HepG2 (cell line): ENCODE data around the gene NMRAL1. TPM values are rescaled to one million over a fixed set of nuclear protein-coding genes. Genes with fewer than 3 reads are reported as not detected.

Source experiments
- ATF7 ChIP-seq, 2 experiments: fragments of 450-650 bp in 1 of 2; sonication (generic) in 1 of 2; formaldehyde crosslinking in 1 of 2; IDR thresholded peaks; 2 replicates each; pipeline versions ENCODE4 v1.4.0 to v1.6.1; 2016 to 2020; ENCODE audit warnings: antibody characterized with exemption in 1 of 2, mild to moderate bottlenecking in 1 of 2, missing genetic modification reagents in 1 of 2
- CBX1 ChIP-seq: IDR thresholded peaks from one replicate; pipeline ENCODE4 v1.6.1; 2016; ENCODE audit warnings: antibody characterized with exemption, low read depth
- CEBPG ChIP-seq: IDR thresholded peaks from 2 replicates; pipeline ENCODE4 v1.6.1; 2016
- ESRRA ChIP-seq: sonication (generic); formaldehyde crosslinking; IDR thresholded peaks from 2 replicates; pipeline ENCODE4 v1.5.1; 2020; ENCODE audit warnings: mild to moderate bottlenecking, low read depth, missing genetic modification reagents
- GATAD2A ChIP-seq: IDR thresholded peaks from 2 replicates; pipeline ENCODE4 v1.6.1; 2016
- MIER3 ChIP-seq: IDR thresholded peaks from 2 replicates; pipeline ENCODE4 v1.6.1; 2016; ENCODE audit warnings: missing compliant biosample characterization, borderline replicate concordance
- MIXL1 ChIP-seq: IDR thresholded peaks from 2 replicates; pipeline ENCODE4 v1.6.1; 2016
- NFRKB ChIP-seq: fragments of 450-650 bp; IDR thresholded peaks from 2 replicates; pipeline ENCODE4 v1.6.1; 2017
- PAX8 ChIP-seq: sonication (generic); formaldehyde crosslinking; IDR thresholded peaks from 2 replicates; pipeline ENCODE4 v1.8.0; 2022; ENCODE audit warnings: mild to moderate bottlenecking, missing genetic modification reagents, borderline replicate concordance
- RBM22 ChIP-seq: fragments of 200-400 bp; formaldehyde crosslinking; optimal IDR thresholded peaks from 2 replicates; pipeline ENCODE3; 2017; ENCODE audit warnings: mild to moderate bottlenecking, low read length, moderate library complexity
- RXRB ChIP-seq: IDR thresholded peaks from 2 replicates; pipeline ENCODE4 v1.6.1; 2016; ENCODE audit warnings: borderline replicate concordance, missing genetic modification reagents, missing compliant biosample characterization
- SIX4 ChIP-seq: sonication (generic); formaldehyde crosslinking; IDR thresholded peaks from 2 replicates; pipeline ENCODE4 v1.4.0; 2020; ENCODE audit warnings: missing genetic modification reagents
- SP5 ChIP-seq: IDR thresholded peaks from 2 replicates; pipeline ENCODE4 v1.6.1; 2016; ENCODE audit warnings: low read depth, borderline replicate concordance
- SPEN ChIP-seq: sonication (generic); formaldehyde crosslinking; IDR thresholded peaks from 2 replicates; pipeline ENCODE4 v1.5.1; 2020; ENCODE audit warnings: low read depth, mild to moderate bottlenecking, missing genetic modification reagents
- TBX2 ChIP-seq: sonication (generic); formaldehyde crosslinking; IDR thresholded peaks from 2 replicates; pipeline ENCODE4 v1.5.0; 2020; ENCODE audit warnings: missing genetic modification reagents, mild to moderate bottlenecking, borderline replicate concordance
- ZBTB3 ChIP-seq: sonication (generic); formaldehyde crosslinking; IDR thresholded peaks from 2 replicates; pipeline ENCODE4 v1.4.0; 2020; ENCODE audit warnings: low read depth, mild to moderate bottlenecking, moderate library complexity, missing genetic modification reagents, borderline replicate concordance
- ZFP1 ChIP-seq: IDR thresholded peaks from 2 replicates; pipeline ENCODE4 v1.6.1; 2016
- ZIK1 ChIP-seq: sonication (generic); formaldehyde crosslinking; IDR thresholded peaks from 2 replicates; pipeline ENCODE4 v1.5.0; 2020; ENCODE audit warnings: mild to moderate bottlenecking, low read depth, missing genetic modification reagents, borderline replicate concordance
- ZMYM4 ChIP-seq: sonication (generic); formaldehyde crosslinking; IDR thresholded peaks from 2 replicates; pipeline ENCODE4 v1.8.1; 2023; ENCODE audit warnings: mild to moderate bottlenecking, missing genetic modification reagents
- ZNF101 ChIP-seq: sonication (generic); formaldehyde crosslinking; IDR thresholded peaks from 2 replicates; pipeline ENCODE4 v1.4.0; 2020; ENCODE audit warnings: mild to moderate bottlenecking, low read depth, missing genetic modification reagents, borderline replicate concordance
- ZNF333 ChIP-seq: sonication (generic); formaldehyde crosslinking; IDR thresholded peaks from 2 replicates; pipeline ENCODE4 v1.4.0; 2020; ENCODE audit warnings: mild to moderate bottlenecking, missing genetic modification reagents, borderline replicate concordance
- ZNF382 ChIP-seq: sonication (generic); formaldehyde crosslinking; IDR thresholded peaks from 2 replicates; pipeline ENCODE4 v1.5.0; 2020; ENCODE audit warnings: missing genetic modification reagents, mild to moderate bottlenecking, borderline replicate concordance
- ZNF530 ChIP-seq: sonication (generic); formaldehyde crosslinking; IDR thresholded peaks from 2 replicates; pipeline ENCODE4 v1.5.0; 2020; ENCODE audit warnings: low read depth, mild to moderate bottlenecking, missing genetic modification reagents
- ZNF547 ChIP-seq: sonication (generic); formaldehyde crosslinking; IDR thresholded peaks from 2 replicates; pipeline ENCODE4 v1.5.1; 2020; ENCODE audit warnings: mild to moderate bottlenecking, missing genetic modification reagents
- ZNF564 ChIP-seq: sonication (generic); formaldehyde crosslinking; IDR thresholded peaks from 2 replicates; pipeline ENCODE4 v1.8.1; 2023; ENCODE audit warnings: mild to moderate bottlenecking, missing genetic modification reagents
- ZNF737 ChIP-seq: sonication (generic); formaldehyde crosslinking; IDR thresholded peaks from 2 replicates; pipeline ENCODE4 v1.5.0; 2020; ENCODE audit warnings: missing genetic modification reagents, mild to moderate bottlenecking, borderline replicate concordance
- ZNF788 ChIP-seq: sonication (generic); formaldehyde crosslinking; IDR thresholded peaks from 2 replicates; pipeline ENCODE4 v1.5.0; 2020; ENCODE audit warnings: mild to moderate bottlenecking, missing genetic modification reagents, borderline replicate concordance
- polyA plus RNA-seq, 8 experiments: library from polyadenylated mRNA; depleted of rRNA in 3 of 8; stranded (reverse) in 7 of 8; unstranded in 1 of 8; fragments of >200 nt; fragmentation: Illumina TruSeq in 4 of 8; extraction: Trizol in 4 of 8; gene quantifications; 2 replicates each; pipeline versions ENCODE4 v1.2.1 to v1.2.3, GENCODE V29; 2011 to 2016; ENCODE audit warnings: low read depth in 4 of 8, missing spikeins in 1 of 8, mixed read lengths in 1 of 8; ENCODE audit not compliant: insufficient read depth in 1 of 8
- total RNA-seq, 5 experiments: library from RNA; depleted of rRNA; stranded (reverse); fragments of >200 nt; fragmentation: Illumina TruSeq; extraction: Trizol; gene quantifications; 2 replicates each; pipeline ENCODE4 v1.2.3, GENCODE V29; 2016; ENCODE audit warnings: low read depth in 1 of 5
- TF ChIP-seq, protein P1 (sequence below): sonication (generic); formaldehyde crosslinking; IDR thresholded peaks from 2 replicates; pipeline ENCODE4 v1.5.0; 2020; ENCODE audit warnings: mild to moderate bottlenecking, missing genetic modification reagents
- TF ChIP-seq, protein P2 (sequence below): sonication (generic); formaldehyde crosslinking; IDR thresholded peaks from 2 replicates; pipeline ENCODE4 v1.5.0; 2020; ENCODE audit warnings: missing genetic modification reagents

The NMRAL1 gene
- total and polyA plus RNA-seq, 2 of the 13 experiments (the other 11 are each of a cell fraction or from before 2014, with no cell fraction given), result 30.8 to 33.1 TPM

- TF ChIP-seq CEBPG (CRISPR knock-in tag), result peak; percentile 2; the same call in 1 of the 2 replicates
- no peak for TF ChIP-seq ZNF530 (CRISPR knock-in tag)
- no peak for TF ChIP-seq ZIK1 (CRISPR knock-in tag)
- TF ChIP-seq ZNF564 (CRISPR knock-in tag), result peak; percentile 75; the same call in 1 of the 2 replicates
- no peak for TF ChIP-seq MIXL1 (CRISPR knock-in tag)
- TF ChIP-seq TBX2, result peak; percentile 89
- 0 out of 2 replicates have a peak, but pooled peaks have one; percentile 60 for TF ChIP-seq ZBTB3 (CRISPR knock-in tag)
- TF ChIP-seq, protein P1, sequence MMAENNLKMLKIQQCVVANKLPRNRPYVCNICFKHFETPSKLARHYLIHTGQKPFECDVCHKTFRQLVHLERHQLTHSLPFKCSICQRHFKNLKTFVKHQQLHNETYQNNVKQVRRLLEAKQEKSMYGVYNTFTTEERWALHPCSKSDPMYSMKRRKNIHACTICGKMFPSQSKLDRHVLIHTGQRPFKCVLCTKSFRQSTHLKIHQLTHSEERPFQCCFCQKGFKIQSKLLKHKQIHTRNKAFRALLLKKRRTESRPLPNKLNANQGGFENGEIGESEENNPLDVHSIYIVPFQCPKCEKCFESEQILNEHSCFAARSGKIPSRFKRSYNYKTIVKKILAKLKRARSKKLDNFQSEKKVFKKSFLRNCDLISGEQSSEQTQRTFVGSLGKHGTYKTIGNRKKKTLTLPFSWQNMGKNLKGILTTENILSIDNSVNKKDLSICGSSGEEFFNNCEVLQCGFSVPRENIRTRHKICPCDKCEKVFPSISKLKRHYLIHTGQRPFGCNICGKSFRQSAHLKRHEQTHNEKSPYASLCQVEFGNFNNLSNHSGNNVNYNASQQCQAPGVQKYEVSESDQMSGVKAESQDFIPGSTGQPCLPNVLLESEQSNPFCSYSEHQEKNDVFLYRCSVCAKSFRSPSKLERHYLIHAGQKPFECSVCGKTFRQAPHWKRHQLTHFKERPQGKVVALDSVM (CRISPR knock-in tag), result peak; percentile 18; the same call in 1 of the 2 replicates
- peak; percentile 57; the same call in 1 of the 2 replicates for TF ChIP-seq SP5 (CRISPR knock-in tag)
- peak; percentile 90 for TF ChIP-seq ESRRA
- TF ChIP-seq SIX4 (CRISPR knock-in tag), result no peak
- TF ChIP-seq GATAD2A (CRISPR knock-in tag), result peak; percentile 91
- no peak for TF ChIP-seq NFRKB
- 0 out of 2 replicates have a peak, but pooled peaks have one; percentile 10 for TF ChIP-seq ZNF333 (CRISPR knock-in tag)
- peak; percentile 69; the same call in 1 of the 2 replicates for TF ChIP-seq ZMYM4 (CRISPR knock-in tag)
- peak; percentile 51 for TF ChIP-seq CBX1
- TF ChIP-seq ZNF382 (CRISPR knock-in tag), result no peak
- peak; percentile 82 for TF ChIP-seq ATF7 (IDR thresholded peaks at IDR 0.05)
- peak; percentile 52; the same call in 1 of the 2 replicates for TF ChIP-seq ATF7 (CRISPR knock-in tag; IDR thresholded peaks at IDR 0.05)
- peak; percentile 76; the same call in 1 of the 2 replicates for TF ChIP-seq ZNF547 (CRISPR knock-in tag)
- peak; percentile 21; the same call in 1 of the 2 replicates for TF ChIP-seq SPEN (CRISPR knock-in tag)
- no peak for TF ChIP-seq ZNF101 (CRISPR knock-in tag)
- TF ChIP-seq RBM22, result peak; percentile 54
- TF ChIP-seq MIER3 (CRISPR knock-in tag), result peak; percentile 53; the same call in 1 of the 2 replicates
- no peak for TF ChIP-seq PAX8 (CRISPR knock-in tag)
- TF ChIP-seq ZFP1 (CRISPR knock-in tag), result no peak
- TF ChIP-seq, protein P2, sequence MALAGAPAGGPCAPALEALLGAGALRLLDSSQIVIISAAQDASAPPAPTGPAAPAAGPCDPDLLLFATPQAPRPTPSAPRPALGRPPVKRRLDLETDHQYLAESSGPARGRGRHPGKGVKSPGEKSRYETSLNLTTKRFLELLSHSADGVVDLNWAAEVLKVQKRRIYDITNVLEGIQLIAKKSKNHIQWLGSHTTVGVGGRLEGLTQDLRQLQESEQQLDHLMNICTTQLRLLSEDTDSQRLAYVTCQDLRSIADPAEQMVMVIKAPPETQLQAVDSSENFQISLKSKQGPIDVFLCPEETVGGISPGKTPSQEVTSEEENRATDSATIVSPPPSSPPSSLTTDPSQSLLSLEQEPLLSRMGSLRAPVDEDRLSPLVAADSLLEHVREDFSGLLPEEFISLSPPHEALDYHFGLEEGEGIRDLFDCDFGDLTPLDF, result no peak
- TF ChIP-seq RXRB (CRISPR knock-in tag), result peak; percentile 89
- TF ChIP-seq ZNF737 (CRISPR knock-in tag), result no peak
- TF ChIP-seq ZNF788 (CRISPR knock-in tag), result peak; percentile 82; the same call in 1 of the 2 replicates
Observed at GRCh38 chr16:4461250-4462085, 13.0 kb downstream of the NMRAL1 start (continued).
